T-helper 1 cell treated with Interleukin-12 subunit alpha and Interleukin-12 subunit beta and Interleukin-4 antibody, amounts not matched to agents 30 μg/mL and 1 μg/mL, for 36 hours (primary cell): Measurements from ENCODE around the gene ZFHX3.

Experiments
- H3K27ac Mint-ChIP-seq: one replicate; pipeline ENCODE4 v1.8.0; 2021; ENCODE audit warnings: mild to moderate bottlenecking, mixed read lengths
- H3K27me3 Mint-ChIP-seq: one replicate; pipeline ENCODE4 v1.8.0; 2021; ENCODE audit warnings: low read depth, mixed read lengths
- H3K36me3 Mint-ChIP-seq: one replicate; pipeline ENCODE4 v1.8.0; 2021; ENCODE audit warnings: low read depth, mixed read lengths
- H3K4me1 Mint-ChIP-seq: one replicate; pipeline ENCODE4 v1.8.0; 2021; ENCODE audit warnings: low read depth, mixed read lengths
- H3K4me3 Mint-ChIP-seq: one replicate; pipeline ENCODE4 v1.8.0; 2021; ENCODE audit warnings: mild to moderate bottlenecking, moderate library complexity, mixed read lengths
- H3K9me3 Mint-ChIP-seq: one replicate; pipeline ENCODE4 v1.8.0; 2021; ENCODE audit warnings: mixed read lengths

ZFHX3 gene

DNA sequence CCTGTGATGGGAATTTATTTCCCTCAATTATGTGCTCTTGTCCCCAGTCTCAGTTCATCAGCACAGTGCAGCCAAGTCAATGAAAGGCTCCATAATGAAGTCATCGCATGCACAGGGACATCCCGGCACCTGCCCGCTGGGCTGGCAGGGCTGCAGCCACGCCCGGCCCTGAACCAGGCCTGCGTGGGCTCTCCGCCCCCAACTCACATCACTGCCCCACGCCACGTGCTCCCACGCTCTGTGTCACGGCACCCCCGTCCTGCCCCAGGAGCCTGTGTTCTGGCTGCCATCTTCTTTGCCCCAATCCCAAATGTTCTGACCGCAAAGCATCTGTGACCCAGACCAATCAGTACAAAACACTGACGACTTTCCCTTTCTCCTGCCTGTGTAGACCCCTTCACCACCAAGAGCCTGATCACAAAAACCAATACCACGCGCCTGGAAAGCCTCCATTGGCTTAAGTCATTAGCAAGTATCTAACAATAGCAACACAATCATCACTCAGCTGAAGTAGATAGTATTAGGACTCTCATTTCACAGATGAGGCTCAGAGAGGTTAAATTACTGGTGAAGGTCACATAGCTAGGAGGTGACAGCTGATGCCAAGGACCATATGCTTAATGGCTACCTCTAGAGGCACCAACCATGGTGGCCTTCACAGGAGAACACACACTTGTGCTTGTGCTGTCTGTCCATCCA lies 202.5 kb downstream of the ZFHX3 start:
- peaks cover 21% of the 10 kb centered on the region for H3K4me1 Mint-ChIP-seq
- no peak overlapping the region for H3K27ac Mint-ChIP-seq
- H3K9me3 Mint-ChIP-seq: no peaks in the 10 kb centered on the region
- H3K36me3 Mint-ChIP-seq: no peaks in the 10 kb centered on the region
- peaks cover 18% of the 10 kb centered on the region for H3K27me3 Mint-ChIP-seq
- H3K4me3 Mint-ChIP-seq: no peak overlapping the region

GRCh38 chr16:72844225-72844920 lies 203.6 kb downstream of the ZFHX3 start:
- no peaks in the 10 kb centered on the region for H3K36me3 Mint-ChIP-seq
- no peak overlapping the region for H3K4me3 Mint-ChIP-seq
- H3K27me3 Mint-ChIP-seq: peaks cover 14% of the 10 kb centered on the region
- no peaks in the 10 kb centered on the region for H3K9me3 Mint-ChIP-seq
- no peak overlapping the region for H3K27ac Mint-ChIP-seq
- peaks cover 21% of the 10 kb centered on the region for H3K4me1 Mint-ChIP-seq

GRCh38 chr16:72841506-72841905 lies 206.4 kb downstream of the ZFHX3 start:
- Mint-ChIP-seq H3K9me3 (no peaks in the 10 kb centered on the region), H3K27ac (no peak overlapping the region), H3K36me3 (no peaks in the 10 kb centered on the region), H3K4me3 (no peak overlapping the region), H3K4me1 (peaks cover 19% of the 10 kb centered on the region), H3K27me3 (peaks cover 14% of the 10 kb centered on the region)

DNA sequence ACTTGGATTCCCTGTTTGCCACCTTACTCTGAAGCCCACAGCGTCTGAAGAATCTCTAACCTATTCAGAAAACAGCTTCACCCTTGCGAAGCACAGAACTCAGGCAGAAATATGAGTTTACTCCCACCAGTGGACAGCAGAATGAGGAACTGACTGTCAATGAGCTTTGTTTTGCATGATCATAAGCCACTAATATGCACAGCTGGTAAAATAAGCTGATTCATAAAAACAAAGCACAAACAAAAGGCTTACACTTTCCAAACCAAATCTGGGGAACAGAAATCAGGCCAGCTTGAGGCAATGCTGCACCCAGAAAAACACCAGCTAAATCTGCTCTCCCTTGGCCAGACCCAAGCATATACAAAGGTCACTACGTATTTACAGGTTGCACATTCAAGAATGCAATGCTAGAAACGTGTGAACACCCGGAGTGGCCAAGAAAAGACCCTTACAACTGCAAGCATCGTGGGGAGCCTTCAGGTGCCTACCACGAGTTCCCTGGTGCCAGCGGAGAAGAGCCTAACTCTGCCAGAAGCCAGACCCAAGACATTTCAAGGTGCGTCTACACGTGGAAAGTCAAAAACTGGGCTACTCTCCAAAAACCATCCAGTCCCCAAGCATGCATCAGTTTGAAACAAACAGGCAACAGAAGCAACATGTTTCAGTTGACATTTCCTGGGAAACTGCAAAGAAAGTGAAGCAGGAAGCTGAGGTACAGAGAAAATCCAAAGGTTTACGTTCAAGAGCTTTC lies 207.1 kb downstream of the ZFHX3 start:
- Mint-ChIP-seq H3K27me3 (peaks cover 10% of the 10 kb centered on the region), H3K27ac (no peak overlapping the region), H3K4me3 (no peak overlapping the region), H3K9me3 (no peaks in the 10 kb centered on the region), H3K4me1 (peaks cover 17% of the 10 kb centered on the region), H3K36me3 (no peaks in the 10 kb centered on the region)

DNA sequence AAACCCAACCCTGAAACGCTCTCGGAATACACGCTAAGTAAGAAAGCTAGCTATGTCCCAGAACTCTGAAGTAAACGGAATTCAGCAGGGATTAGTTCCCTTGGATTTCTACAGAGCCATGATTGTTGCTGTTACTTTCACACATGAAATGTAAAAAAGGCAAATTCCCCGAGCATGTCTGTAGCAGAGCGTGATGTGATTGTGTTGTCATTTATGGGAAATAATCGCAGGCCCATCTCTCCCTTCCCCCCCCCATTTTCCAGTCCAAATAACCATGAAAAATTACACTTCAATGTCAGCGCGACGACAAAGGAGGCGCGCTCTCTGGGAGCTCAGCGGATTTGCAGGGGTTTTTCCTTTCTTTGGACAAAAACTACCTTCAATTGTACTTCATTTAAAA lies 209.0 kb downstream of the ZFHX3 start:
- no peaks in the 10 kb centered on the region for H3K9me3 Mint-ChIP-seq
- no peak overlapping the region for H3K4me3 Mint-ChIP-seq
- H3K4me1 Mint-ChIP-seq: peaks cover 5% of the 10 kb centered on the region
- no peaks in the 10 kb centered on the region for H3K36me3 Mint-ChIP-seq
- H3K27ac Mint-ChIP-seq: no peak overlapping the region
- H3K27me3 Mint-ChIP-seq: peaks cover 6% of the 10 kb centered on the region

- Mint-ChIP-seq H3K4me1 (peaks cover 2% of the 10 kb centered on the region), H3K9me3 (no peaks in the 10 kb centered on the region), H3K4me3 (no peak overlapping the region), H3K27me3 (peaks cover 6% of the 10 kb centered on the region), H3K36me3 (no peaks in the 10 kb centered on the region), H3K27ac (no peak overlapping the region)
Observed at GRCh38 chr16:72838586-72838910, 209.4 kb downstream of the ZFHX3 start.

- H3K4me1 Mint-ChIP-seq: peaks cover 2% of the 10 kb centered on the region
- no peak overlapping the region for H3K4me3 Mint-ChIP-seq
- H3K36me3 Mint-ChIP-seq: no peaks in the 10 kb centered on the region
- H3K9me3 Mint-ChIP-seq: no peaks in the 10 kb centered on the region
- no peak overlapping the region for H3K27ac Mint-ChIP-seq
- H3K27me3 Mint-ChIP-seq: peaks cover 6% of the 10 kb centered on the region
Observed at GRCh38 chr16:72837846-72838585, 209.9 kb downstream of the ZFHX3 start.

DNA sequence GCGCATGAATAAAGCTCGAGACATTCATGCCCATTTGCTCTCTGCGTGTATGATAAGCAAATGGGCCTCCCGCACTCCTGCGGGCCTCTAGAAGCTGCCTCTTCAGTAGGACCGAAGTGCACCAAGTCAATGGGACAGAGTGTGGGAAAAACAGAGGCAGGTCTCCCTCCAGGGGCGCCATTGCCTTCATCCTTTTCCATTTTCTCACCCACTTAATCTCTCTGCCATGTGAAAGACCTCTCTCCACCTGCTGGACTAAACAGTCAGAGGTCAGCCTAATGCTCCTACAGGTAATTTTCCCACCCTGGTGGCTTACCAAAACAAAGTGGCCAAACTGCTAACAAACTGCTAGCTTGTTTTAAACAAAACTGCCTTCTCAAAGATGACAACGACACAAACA lies 210.9 kb downstream of the ZFHX3 start:
- no peaks in the 10 kb centered on the region for H3K36me3 Mint-ChIP-seq
- no peak overlapping the region for H3K4me3 Mint-ChIP-seq
- no peaks in the 10 kb centered on the region for H3K9me3 Mint-ChIP-seq
- peaks cover 2% of the 10 kb centered on the region for H3K4me1 Mint-ChIP-seq
- H3K27me3 Mint-ChIP-seq: no peaks in the 10 kb centered on the region
- no peak overlapping the region for H3K27ac Mint-ChIP-seq

DNA sequence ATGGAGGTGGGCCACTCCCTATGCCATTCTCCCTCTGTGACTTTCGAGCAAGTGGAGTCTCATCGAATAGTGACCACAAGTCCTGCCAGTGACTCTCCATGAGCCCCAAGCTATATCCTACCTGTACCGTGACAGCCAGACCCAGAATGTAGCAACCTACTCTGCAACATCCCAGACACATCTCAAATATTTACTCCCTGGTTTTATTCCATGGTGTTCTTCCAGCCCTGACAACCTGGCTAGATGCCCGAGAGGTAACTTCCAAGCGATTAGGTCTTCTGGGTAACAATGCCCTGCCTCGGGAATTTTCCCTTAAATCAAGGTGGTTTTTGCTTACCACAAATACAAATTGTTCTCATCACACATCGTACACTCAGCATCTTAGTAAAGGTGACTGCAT lies 211.7 kb downstream of the ZFHX3 start:
- Mint-ChIP-seq H3K4me1 (peaks cover 2% of the 10 kb centered on the region), H3K27ac (no peak overlapping the region), H3K36me3 (no peaks in the 10 kb centered on the region), H3K27me3 (no peaks in the 10 kb centered on the region), H3K9me3 (no peaks in the 10 kb centered on the region), H3K4me3 (no peak overlapping the region)

DNA sequence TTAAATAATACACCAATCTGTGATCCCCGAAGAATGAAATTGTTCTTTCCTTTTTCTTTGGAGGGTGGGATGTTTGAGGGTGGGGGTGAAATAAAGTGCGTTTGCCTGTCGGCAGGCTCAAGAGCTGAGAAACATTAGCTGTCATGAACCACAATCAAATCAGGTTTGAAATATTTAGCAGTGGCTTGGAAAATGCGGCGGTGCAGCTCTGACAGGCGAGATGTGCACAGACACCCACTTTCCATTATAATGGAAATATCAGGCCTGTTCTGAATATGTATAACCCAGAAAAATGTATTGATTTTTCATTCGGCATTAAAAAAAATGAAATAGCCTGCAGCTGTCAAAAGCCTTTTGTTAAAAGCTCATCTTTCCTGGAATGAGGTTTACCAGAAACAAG lies 212.8 kb downstream of the ZFHX3 start:
- Mint-ChIP-seq H3K27me3 (peaks cover 4% of the 10 kb centered on the region), H3K27ac (no peak overlapping the region), H3K4me1 (peaks cover 4% of the 10 kb centered on the region), H3K4me3 (no peak overlapping the region), H3K36me3 (no peaks in the 10 kb centered on the region), H3K9me3 (no peaks in the 10 kb centered on the region)

GRCh38 chr16:72834499-72834898 lies 213.4 kb downstream of the ZFHX3 start:
- no peak overlapping the region for H3K27ac Mint-ChIP-seq
- no peak overlapping the region for H3K4me3 Mint-ChIP-seq
- H3K9me3 Mint-ChIP-seq: no peaks in the 10 kb centered on the region
- H3K27me3 Mint-ChIP-seq: peaks cover 5% of the 10 kb centered on the region
- H3K4me1 Mint-ChIP-seq: peaks cover 4% of the 10 kb centered on the region
- no peaks in the 10 kb centered on the region for H3K36me3 Mint-ChIP-seq

GRCh38 chr16:72833969-72834368 lies 214.0 kb downstream of the ZFHX3 start:
- Mint-ChIP-seq H3K36me3 (no peaks in the 10 kb centered on the region), H3K27ac (no peak overlapping the region), H3K4me3 (no peak overlapping the region), H3K27me3 (peaks cover 5% of the 10 kb centered on the region), H3K4me1 (peaks cover 4% of the 10 kb centered on the region), H3K9me3 (no peaks in the 10 kb centered on the region)

DNA sequence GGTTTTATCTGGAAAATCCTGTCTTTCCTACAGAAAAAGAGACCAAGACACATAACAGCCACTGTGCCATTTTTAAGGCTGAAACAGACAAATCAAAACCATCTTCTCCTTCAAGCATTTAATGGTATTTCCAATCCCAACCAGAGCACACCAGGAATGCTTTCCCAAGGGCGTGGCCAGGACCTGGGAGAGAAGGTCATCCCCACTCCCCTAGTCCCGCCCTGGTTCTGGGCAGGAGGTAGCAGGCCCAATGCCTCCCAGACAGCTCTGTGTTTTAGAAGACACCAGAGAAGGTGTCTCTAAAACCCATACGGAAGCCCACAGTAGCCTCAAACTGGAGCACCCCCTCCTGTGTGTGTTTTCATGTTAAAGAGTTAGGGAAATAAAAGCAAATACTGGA lies 214.4 kb downstream of the ZFHX3 start:
- Mint-ChIP-seq H3K4me1 (peaks cover 4% of the 10 kb centered on the region), H3K9me3 (no peaks in the 10 kb centered on the region), H3K27me3 (peaks cover 5% of the 10 kb centered on the region), H3K4me3 (no peak overlapping the region), H3K36me3 (no peaks in the 10 kb centered on the region), H3K27ac (no peak overlapping the region)

GRCh38 chr16:72832621-72833248 lies 215.2 kb downstream of the ZFHX3 start:
- Mint-ChIP-seq H3K4me1 (peaks cover 4% of the 10 kb centered on the region), H3K4me3 (no peak overlapping the region), H3K36me3 (no peaks in the 10 kb centered on the region), H3K27me3 (peaks cover 5% of the 10 kb centered on the region), H3K27ac (no peak overlapping the region), H3K9me3 (no peaks in the 10 kb centered on the region)
